Tibial nerve (tissue), 4 donors: Measurements from ENCODE around the gene EPHB4. TPM values are rescaled to one million over a fixed set of nuclear protein-coding genes. Genes with fewer than 3 reads are reported as not detected.
"Not testable (repeated sequence)": the region's sequence is repeated elsewhere in the genome, so short reads cannot be mapped to it uniquely, and the experiment has no call there.

Experiments
- DNase-seq, 2 donors: peaks; one replicate each; pipeline ENCODE4 v3.0.0-alpha.2; 2019; ENCODE audit warnings: low spot score in 2 of 2
- H3K27ac ChIP-seq, 4 donors: fragments of 200-600 bp; sonication (generic) in 3 of 4; one replicate each; pipeline ENCODE4 v1.5.1; 2017 to 2019; ENCODE audit warnings: mild to moderate bottlenecking in 1 of 4
- H3K27me3 ChIP-seq, 2 donors: fragments of 200-600 bp; sonication (generic) in 1 of 2; one replicate each; pipeline versions ENCODE4 v1.5.1 to v1.6.0; 2017 to 2019
- H3K36me3 ChIP-seq, 3 donors: fragments of 200-600 bp; sonication (generic); one replicate each; pipeline ENCODE4 v1.5.1; 2018 to 2019
- H3K4me1 ChIP-seq, 4 donors: fragments of 200-600 bp; sonication (generic) in 3 of 4; one replicate each; pipeline ENCODE4 v1.5.1; 2017 to 2019
- H3K4me3 ChIP-seq, 4 donors: fragments of 200-600 bp; sonication (generic) in 3 of 4; one replicate each; pipeline ENCODE4 v1.5.1; 2017 to 2019; ENCODE audit warnings: mild to moderate bottlenecking in 1 of 4, moderate library complexity in 1 of 4
- H3K9me3 ChIP-seq, 4 donors: fragments of 200-600 bp; sonication (generic) in 3 of 4; one replicate each; pipeline ENCODE4 v1.5.1; 2017 to 2019
- CTCF ChIP-seq, 5 experiments: fragments of 200-600 bp in 3 of 5; fragments of 450-650 bp in 2 of 5; sonication (generic) in 3 of 5; IDR thresholded peaks; one replicate each; pipeline ENCODE4 v1.5.1; 2016 to 2019; ENCODE audit warnings: antibody characterized with exemption in 5 of 5, mild to moderate bottlenecking in 3 of 5, moderate library complexity in 2 of 5
- EP300 ChIP-seq, 2 donors: sonication (generic); formaldehyde crosslinking; IDR thresholded peaks; one replicate each; pipeline ENCODE4 v1.6.1; 2017; ENCODE audit warnings: antibody characterized with exemption in 2 of 2, mild to moderate bottlenecking in 1 of 2
- POLR2A ChIP-seq, 2 donors: fragments of 450-650 bp; IDR thresholded peaks; one replicate each; pipeline ENCODE4 v1.6.1; 2017; ENCODE audit warnings: antibody characterized with exemption in 2 of 2, mild to moderate bottlenecking in 2 of 2, moderate library complexity in 2 of 2
- WGBS, 2 donors: methylation state at CpG; one replicate each; pipeline ENCODE4 v1.1.5; 2018; 5-methylcytosine and 5-hydroxymethylcytosine counted together
- small RNA-seq: library from RNA; depleted of rRNA; stranded (forward); fragments of <200 nt; gene quantifications from one replicate; pipeline ENCODE3, GENCODE V24; 2016
- total RNA-seq, 4 donors: library from RNA; depleted of rRNA; stranded (reverse); fragments of >200 nt; gene quantifications; one replicate each; pipeline ENCODE4 v1.1.0, GENCODE V29; 2016

EPHB4 gene
- total RNA-seq, 4 donors from 2014 or later = 15.5 to 37.5 (median 25.9) TPM

DNA sequence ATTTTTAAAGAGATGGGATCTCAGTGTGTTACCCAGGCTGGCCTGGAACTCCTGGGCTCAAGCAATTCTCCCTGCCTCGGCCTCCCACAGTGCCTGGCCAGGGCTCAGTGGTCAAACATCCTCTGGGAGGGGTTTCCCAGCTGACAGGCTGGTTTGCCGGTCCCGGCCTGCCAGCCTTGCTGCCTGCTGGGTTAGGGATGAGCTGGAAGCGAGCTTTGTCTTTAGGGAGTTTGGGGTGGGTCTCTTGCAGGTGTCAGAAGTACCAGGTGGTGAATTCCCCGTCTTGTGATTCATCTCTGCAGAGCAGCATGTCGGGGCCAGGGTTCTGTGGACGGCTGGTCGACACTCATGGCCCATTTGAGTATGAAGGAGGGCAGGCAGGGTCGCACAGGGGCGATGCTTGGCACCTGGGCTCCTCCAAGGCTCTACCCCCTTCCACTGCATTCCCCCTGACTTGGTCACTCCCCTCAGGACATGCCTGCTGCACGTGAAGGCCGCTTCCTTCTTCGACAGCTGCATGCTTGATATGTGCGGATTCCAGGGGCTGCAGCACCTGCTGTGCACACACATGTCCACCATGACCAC is 63.7 kb downstream of the EPHB4 start:
- TF ChIP-seq CTCF (IDR thresholded peaks at IDR 0.05) (no peak), EP300 (IDR thresholded peaks at IDR 0.05) (no peak), POLR2A (IDR thresholded peaks at IDR 0.05) (no peak)

GRCh38 chr7:100762841-100763240 is 64.5 kb downstream of the EPHB4 start:
- WGBS, 2 donors = 74 to 78% methylated on average over 5 of the region's 5 CpGs
- not testable (repeated sequence) for H3K4me3 ChIP-seq, DNase-seq, H3K9me3 ChIP-seq, H3K27ac ChIP-seq, H3K36me3 ChIP-seq, H3K4me1 ChIP-seq, H3K27me3 ChIP-seq

More for the DNA sequence above, 63.7 kb downstream of the EPHB4 start:
- Histone ChIP-seq H3K36me3 (no peaks in the 10 kb centered on the region), H3K27ac (no peak overlapping the region), H3K4me3 (no peak overlapping the region), H3K4me1 (no peaks in the 10 kb centered on the region), H3K27me3 (no peaks in the 10 kb centered on the region), H3K9me3 (no peaks in the 10 kb centered on the region)
- no peak for DNase-seq
- WGBS, 2 donors = 52 to 62% methylated on average over 14 of the region's 14 CpGs

- no peaks in the 10 kb centered on the region for H3K4me1 ChIP-seq
- no peaks in the 10 kb centered on the region for H3K27me3 ChIP-seq
- no peak for DNase-seq
- TF ChIP-seq CTCF (IDR thresholded peaks at IDR 0.05) = no peak
- no peak overlapping the region for H3K4me3 ChIP-seq
- WGBS, 2 donors = 67 to 68% methylated on average over 19 of the region's 19 CpGs
- no peak overlapping the region for H3K27ac ChIP-seq
- H3K9me3 ChIP-seq = no peaks in the 10 kb centered on the region
- H3K36me3 ChIP-seq = no peaks in the 10 kb centered on the region
Measured at GRCh38 chr7:100759357-100760171, 67.8 kb downstream of the EPHB4 start.

GRCh38 chr7:100753750-100754149 is 73.6 kb downstream of the EPHB4 start:
- Histone ChIP-seq H3K4me1 (no peaks in the 10 kb centered on the region), H3K4me3 (no peak overlapping the region), H3K36me3 (no peaks in the 10 kb centered on the region), H3K27ac (no peak overlapping the region), H3K27me3 (peaks cover 0 to 24% of the 10 kb centered on the region in 2 donors), H3K9me3 (no peaks in the 10 kb centered on the region)
- DNase-seq = no peak
- no peak for TF ChIP-seq CTCF (IDR thresholded peaks at IDR 0.05)
- no peak for TF ChIP-seq EP300 (IDR thresholded peaks at IDR 0.05)
- TF ChIP-seq POLR2A (IDR thresholded peaks at IDR 0.05) = no peak
- WGBS, 2 donors = 80 to 86% methylated on average over 3 of the region's 3 CpGs

- 86 to 91% methylated on average over 5 of the region's 5 CpGs for WGBS, 2 donors
- H3K27ac ChIP-seq = no peak overlapping the region
- no peaks in the 10 kb centered on the region for H3K9me3 ChIP-seq
- no peaks in the 10 kb centered on the region for H3K36me3 ChIP-seq
- no peak for TF ChIP-seq EP300 (IDR thresholded peaks at IDR 0.05)
- TF ChIP-seq CTCF (IDR thresholded peaks at IDR 0.05) = no peak
- TF ChIP-seq POLR2A (IDR thresholded peaks at IDR 0.05) = no peak
- H3K4me3 ChIP-seq = no peak overlapping the region
- H3K4me1 ChIP-seq = no peaks in the 10 kb centered on the region
- DNase-seq = no peak
- peaks cover 0 to 32% of the 10 kb centered on the region in 2 donors for H3K27me3 ChIP-seq
Measured at GRCh38 chr7:100752994-100753393, 74.3 kb downstream of the EPHB4 start.

Small RNA genes lying within 50 kb of the gene (small RNA-seq; reads per million reads assigned to genes)
- gene RN7SL750P = not detected

Other genes starting within 250 kb of the EPHB4 start
- 100 to 1,000 TPM; 135 to 174 (median 170) TPM for gene LRCH4, start 241.4 kb downstream of the EPHB4 start, total RNA-seq
- gene FBXO24, start 241.2 kb downstream of the EPHB4 start, total RNA-seq = 1 to 10 TPM in 1 of 4 donors, under 1 TPM in 2, not detected in 1; 0.30 to 2.2 (median 0.84) TPM
- gene PCOLCE, start 225.2 kb downstream of the EPHB4 start, total RNA-seq = 100 to 1,000 TPM in 3 of 4 donors, 10 to 100 TPM in 1; 55.9 to 155 (median 125) TPM
- 10 to 100 TPM in 3 of 4 donors, 1 to 10 TPM in 1; 9.4 to 31.2 (median 24.3) TPM for gene MOSPD3, start 215.0 kb downstream of the EPHB4 start, total RNA-seq
- 1 to 10 TPM in 1 of 4 donors, not detected in 3; 2.1 TPM for gene TFR2, start 186.0 kb downstream of the EPHB4 start, total RNA-seq
- not detected for gene ACTL6B, start 171.1 kb downstream of the EPHB4 start, total RNA-seq
- 100 to 1,000 TPM; 185 to 290 (median 248) TPM for gene GNB2, start 153.8 kb downstream of the EPHB4 start, total RNA-seq
- gene GIGYF1, start 133.3 kb downstream of the EPHB4 start, total RNA-seq = 10 to 100 TPM; 50.9 to 98.1 (median 64.7) TPM
- gene POP7, start 121.4 kb downstream of the EPHB4 start, total RNA-seq = 10 to 100 TPM; 23.1 to 50.7 (median 35.6) TPM
- under 1 TPM in 2 of 4 donors, not detected in 2; 0.30 to 0.59 TPM for gene EPO, start 107.1 kb downstream of the EPHB4 start, total RNA-seq
- not detected for gene ZAN, start 93.9 kb downstream of the EPHB4 start, total RNA-seq
- gene SLC12A9, start 25.2 kb upstream of the EPHB4 start, total RNA-seq = 10 to 100 TPM; 11.8 to 36.8 (median 32.1) TPM
- 100 to 1,000 TPM in 1 of 4 donors, 10 to 100 TPM in 3; 63.9 to 119 (median 80.8) TPM for gene TRIP6, start 39.9 kb upstream of the EPHB4 start, total RNA-seq
- 100 to 1,000 TPM in 1 of 4 donors, 10 to 100 TPM in 3; 72.6 to 124 (median 88.6) TPM for gene SRRT, start 47.6 kb upstream of the EPHB4 start, total RNA-seq
- gene UFSP1, start 62.2 kb upstream of the EPHB4 start, total RNA-seq = 10 to 100 TPM in 1 of 4 donors, 1 to 10 TPM in 3; 2.8 to 13.3 (median 5.0) TPM
- 1 to 10 TPM in 1 of 4 donors, not detected in 3; 3.0 TPM for gene ACHE, start 68.4 kb upstream of the EPHB4 start, total RNA-seq
- gene MUC3A, start 122.0 kb upstream of the EPHB4 start, total RNA-seq = under 1 TPM in 1 of 4 donors, not detected in 3; 0.22 TPM
- gene MUC12, start 142.0 kb upstream of the EPHB4 start, total RNA-seq = not detected
- gene MUC17, start 192.6 kb upstream of the EPHB4 start, total RNA-seq = not detected